Heart right ventricle (tissue), 16 donors: Measurements from ENCODE around the gene SEC24A. TPM values are rescaled to one million over a fixed set of nuclear protein-coding genes. Genes with fewer than 3 reads are reported as not detected.

Experiments
- ATAC-seq, 8 donors: fragments of 200-7000 bp; cut with Tn5 transposase; one replicate each; pipeline ENCODE4 v1.9.1; 2020; ENCODE audit warnings: mild to moderate bottlenecking in 8 of 8, moderate library complexity in 8 of 8, moderate number of reproducible peaks in 1 of 8
- DNase-seq, 2 donors: peaks; one replicate each; pipeline ENCODE4 v3.0.0-alpha.2; 2020
- H3K27ac ChIP-seq, 10 donors: fragments of 200-600 bp; sonication (generic) in 2 of 10; one replicate each; pipeline versions ENCODE4 v1.5.0 to v1.8.0; 2020 to 2022; ENCODE audit warnings: mild to moderate bottlenecking in 3 of 10
- H3K27me3 ChIP-seq, 7 donors: fragments of 200-600 bp; one replicate each; pipeline ENCODE4 v1.8.0; 2021 to 2022; ENCODE audit warnings: mild to moderate bottlenecking in 2 of 7
- H3K36me3 ChIP-seq, 9 donors: fragments of 200-600 bp; sonication (generic) in 1 of 9; one replicate each; pipeline versions ENCODE4 v1.5.0 to v1.8.0; 2020 to 2022; ENCODE audit warnings: mild to moderate bottlenecking in 2 of 9
- H3K4me1 ChIP-seq, 9 donors: fragments of 200-600 bp; sonication (generic) in 1 of 9; one replicate each; pipeline versions ENCODE4 v1.5.0 to v1.8.0; 2020 to 2022; ENCODE audit warnings: mild to moderate bottlenecking in 4 of 9
- H3K4me3 ChIP-seq, 10 donors: fragments of 200-600 bp; sonication (generic) in 2 of 10; one replicate each; pipeline versions ENCODE4 v1.5.0 to v1.8.0; 2020 to 2022; ENCODE audit warnings: mild to moderate bottlenecking in 7 of 10, moderate library complexity in 2 of 10
- H3K9me3 ChIP-seq, 11 donors: fragments of 200-600 bp in 10 of 11; sonication (generic) in 2 of 11; one replicate each; pipeline versions ENCODE4 v1.5.0 to v1.8.0; 2013 to 2022; ENCODE audit warnings: mild to moderate bottlenecking in 2 of 11, control low read depth in 1 of 11, moderate library complexity in 1 of 11
- CTCF ChIP-seq, 9 donors: fragments of 200-600 bp; sonication (generic) in 2 of 9; IDR thresholded peaks; one replicate each; pipeline versions ENCODE4 v1.5.0 to v1.8.0; 2021 to 2022; ENCODE audit warnings: antibody characterized with exemption in 9 of 9, mild to moderate bottlenecking in 5 of 9, moderate library complexity in 1 of 9
- WGBS, 2 donors: extraction: QIAGEN DNeasy Blood & Tissue Kit; methylation state at CpG; one replicate each; pipeline ENCODE4 v1.1.7; 2013; ENCODE audit warnings: inconsistent platforms in 1 of 2; 5-methylcytosine and 5-hydroxymethylcytosine counted together
- intact Hi-C, 10 donors: fragments of 100-400 bp; cut with DNase I; formaldehyde crosslinking; loops; one replicate each; pipeline versions ENCODE4 v1.11.1 to v1.14.2; 2022
- polyA plus RNA-seq, 2 donors: library from polyadenylated mRNA; stranded (reverse); fragments of 200-250 nt; gene quantifications; one replicate each; pipeline ENCODE4 v1.2.3, GENCODE V29; 2013
- total RNA-seq, 10 donors: library from RNA; stranded (reverse); fragmentation: NEBNext Ultra II Directional in 3 of 10; extraction: Animal tissue kit (Norgen Biotek cat#: 25700) in 3 of 10; gene quantifications; one replicate each; pipeline versions ENCODE4 v1.2.1 to v1.2.4, GENCODE V29; 2021 to 2023
- donor health status: Arrhythmogenic right ventricular cardiomyopathy.
- donor health status: ischemic (EF 13 %, LVEDD 7.1; RV severe dilation, severe dysfunction).
- donor health status: healthy with polysubstance abuse.
- donor health status: DM: no; HTN: yes; CAD: no.
- donor health status: DM: no; HTN: no; CAD: no.
- donor health status: ischemic (EF 25% LVEDD 6.9; RV normal size, moderate dysfunction).
- donor health status: ischemic (EF 25% LVEDD 5.7; RV mildly dilated, moderate dysfunction).
- donor health status: healthy.
- donor health status: DM: yes; HTN: yes; CAD: no.
- donor health status: Ischemic cardiomyopathy.
- donor health status: ischemic (EF 35%, LVEDD 5.7; RV mildly dilated, moderate dysfunction).
- donor health status: nonischemic (EF 11% LVEDD 7.7; RV severe dilation, severe dysfunction).
- donor health status: DM: yes; HTN: yes; CAD: no.
- donor health status: PGD.
- donor health status: ischemic (EF 29% LVEDD 5.4; RV normal size, mild dysfunction).
- donor health status: nonischemic (EF 23%, LVEDD 6.1; RV moderate dilation, normal function).

Gene SEC24A
- total and polyA plus RNA-seq, 12 donors = 2.6 to 13.7 (median 8.9) TPM

GRCh38 chr5:134724872-134725271 is 76.3 kb downstream of the SEC24A start:
- no peak overlapping the region for H3K27ac ChIP-seq
- intact Hi-C loops = loop anchor here in 1 of 10 donors (5.0 kb wide), 1 partner anchor 283 kb away; no protein-coding TSS in a partner anchor
- H3K4me1 ChIP-seq = no peaks in the 10 kb centered on the region
- 86 to 95% methylated on average over 1 of the region's 1 CpG for WGBS, 2 donors
- H3K27me3 ChIP-seq = no peaks in the 10 kb centered on the region
- H3K9me3 ChIP-seq = no peaks in the 10 kb centered on the region
- no peak overlapping the region for H3K4me3 ChIP-seq
- peaks cover 0 to 83% (median 49%) of the 10 kb centered on the region in 9 donors for H3K36me3 ChIP-seq
- no peak for DNase-seq
- no peak for ATAC-seq
- no peak for TF ChIP-seq CTCF (IDR thresholded peaks at IDR 0.05)

GRCh38 chr5:134732819-134733218 is 84.2 kb downstream of the SEC24A start:
- H3K27ac ChIP-seq = no peak overlapping the region
- H3K36me3 ChIP-seq = peaks cover 0 to 3% (median 0%) of the 10 kb centered on the region in 9 donors
- H3K4me3 ChIP-seq = no peak overlapping the region
- no peak for ATAC-seq
- 52 to 62% methylated on average over 3 of the region's 3 CpGs for WGBS, 2 donors
- intact Hi-C loops = loop anchor here in 1 of 10 donors (10.0 kb wide), 1 partner anchor 172 kb away; the partner anchor contains the start of gene PCBD2
- DNase-seq = no peak
- H3K4me1 ChIP-seq = peaks cover 0 to 23% (median 0%) of the 10 kb centered on the region in 9 donors
- no peaks in the 10 kb centered on the region for H3K27me3 ChIP-seq
- no peak for TF ChIP-seq CTCF (IDR thresholded peaks at IDR 0.05)
- H3K9me3 ChIP-seq = no peaks in the 10 kb centered on the region

GRCh38 chr5:134735243-134735642 is 86.7 kb downstream of the SEC24A start:
- Histone ChIP-seq H3K27me3 (no peaks in the 10 kb centered on the region), H3K36me3 (no peaks in the 10 kb centered on the region), H3K27ac (no peak overlapping the region), H3K4me1 (peaks cover 0 to 36% (median 13%) of the 10 kb centered on the region in 9 donors), H3K4me3 (no peak overlapping the region), H3K9me3 (no peaks in the 10 kb centered on the region)
- no peak for TF ChIP-seq CTCF (IDR thresholded peaks at IDR 0.05)
- DNase-seq = no peak
- 82 to 83% methylated on average over 4 of the region's 4 CpGs for WGBS, 2 donors
- intact Hi-C loops = loop anchor here in 4 of 10 donors (5.0 to 10.0 kb wide), 3 partner anchors 167 to 172 kb away; partner anchors contain the start of gene PCBD2 (in 3 of the 4)
- ATAC-seq = no peak

GRCh38 chr5:134736173-134736812 is 87.7 kb downstream of the SEC24A start:
- H3K4me3 ChIP-seq = no peak overlapping the region
- no peaks in the 10 kb centered on the region for H3K9me3 ChIP-seq
- H3K27me3 ChIP-seq = no peaks in the 10 kb centered on the region
- H3K36me3 ChIP-seq = peaks cover 0 to 7% (median 0%) of the 10 kb centered on the region in 9 donors
- no peak for TF ChIP-seq CTCF (IDR thresholded peaks at IDR 0.05)
- WGBS, 2 donors = 71 to 73% methylated on average over 2 of the region's 2 CpGs
- DNase-seq = no peak
- H3K4me1 ChIP-seq = peaks cover 0 to 38% (median 15%) of the 10 kb centered on the region in 9 donors
- H3K27ac ChIP-seq = peak overlapping the region in 1 of 10 donors; percentile 41
- no peak for ATAC-seq
- intact Hi-C loops = loop anchor here in 4 of 10 donors (5.0 to 10.0 kb wide), 3 partner anchors 166 to 171 kb away; partner anchors contain the start of gene PCBD2 (in 3 of the 4)
